Measurements from ENCODE around the gene VIL1. TPM values are rescaled to one million over a fixed set of nuclear protein-coding genes. Genes with fewer than 3 reads are reported as not detected.

The VIL1 gene
- total and polyA plus RNA-seq, 2 of the 13 experiments (the other 11 are each of a cell fraction or from before 2014, with no cell fraction given): 287 to 301 TPM

DNA sequence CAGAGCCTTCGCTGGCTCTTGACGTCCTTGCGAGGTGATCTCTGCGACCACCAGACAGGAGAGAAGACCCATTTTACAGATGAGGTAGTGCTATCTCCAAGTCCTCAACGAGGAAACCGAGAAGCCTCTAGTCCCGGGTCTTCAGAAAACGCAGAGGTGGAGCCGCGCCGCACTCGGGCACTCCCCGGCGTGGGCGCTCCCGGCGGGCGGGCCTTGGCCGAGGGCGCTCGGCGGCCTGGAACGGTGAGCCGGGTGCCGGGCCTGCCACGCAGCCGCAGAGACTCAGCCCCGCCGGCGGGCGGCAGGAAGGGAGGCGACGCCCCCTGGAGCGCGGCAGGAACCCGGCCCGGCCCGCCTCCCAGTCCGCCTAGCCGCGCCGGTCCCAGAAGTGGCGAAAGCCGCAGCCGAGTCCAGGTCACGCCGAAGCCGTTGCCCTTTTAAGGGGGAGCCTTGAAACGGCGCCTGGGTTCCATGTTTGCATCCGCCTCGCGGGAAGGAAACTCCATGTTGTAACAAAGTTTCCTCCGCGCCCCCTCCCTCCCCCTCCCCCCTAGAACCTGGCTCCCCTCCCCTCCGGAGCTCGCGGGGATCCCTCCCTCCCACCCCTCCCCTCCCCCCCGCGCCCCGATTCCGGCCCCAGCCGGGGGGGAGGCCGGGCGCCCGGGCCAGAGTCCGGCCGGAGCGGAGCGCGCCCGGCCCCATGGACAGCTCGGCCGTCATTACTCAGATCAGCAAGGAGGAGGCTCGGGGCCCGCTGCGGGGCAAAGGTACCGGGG is 19.3 kb upstream of the VIL1 start, which contains the start of gene CTDSP1 (continued):
- TF ChIP-seq, protein P1, sequence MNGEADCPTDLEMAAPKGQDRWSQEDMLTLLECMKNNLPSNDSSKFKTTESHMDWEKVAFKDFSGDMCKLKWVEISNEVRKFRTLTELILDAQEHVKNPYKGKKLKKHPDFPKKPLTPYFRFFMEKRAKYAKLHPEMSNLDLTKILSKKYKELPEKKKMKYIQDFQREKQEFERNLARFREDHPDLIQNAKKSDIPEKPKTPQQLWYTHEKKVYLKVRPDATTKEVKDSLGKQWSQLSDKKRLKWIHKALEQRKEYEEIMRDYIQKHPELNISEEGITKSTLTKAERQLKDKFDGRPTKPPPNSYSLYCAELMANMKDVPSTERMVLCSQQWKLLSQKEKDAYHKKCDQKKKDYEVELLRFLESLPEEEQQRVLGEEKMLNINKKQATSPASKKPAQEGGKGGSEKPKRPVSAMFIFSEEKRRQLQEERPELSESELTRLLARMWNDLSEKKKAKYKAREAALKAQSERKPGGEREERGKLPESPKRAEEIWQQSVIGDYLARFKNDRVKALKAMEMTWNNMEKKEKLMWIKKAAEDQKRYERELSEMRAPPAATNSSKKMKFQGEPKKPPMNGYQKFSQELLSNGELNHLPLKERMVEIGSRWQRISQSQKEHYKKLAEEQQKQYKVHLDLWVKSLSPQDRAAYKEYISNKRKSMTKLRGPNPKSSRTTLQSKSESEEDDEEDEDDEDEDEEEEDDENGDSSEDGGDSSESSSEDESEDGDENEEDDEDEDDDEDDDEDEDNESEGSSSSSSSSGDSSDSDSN (CRISPR knock-in tag; IDR thresholded peaks at IDR 0.05): peak; percentile 97
- no peak for TF ChIP-seq ZNF572 (CRISPR knock-in tag; IDR thresholded peaks at IDR 0.05)
- no peak for TF ChIP-seq ZBTB1 (CRISPR knock-in tag; IDR thresholded peaks at IDR 0.05; ENCODE audit: borderline replicate concordance)
- no peak; the same call in 1 of the 2 replicates for TF ChIP-seq TSC22D2 (CRISPR knock-in tag; IDR thresholded peaks at IDR 0.05; ENCODE audit: borderline replicate concordance)
- TF ChIP-seq, protein P2, sequence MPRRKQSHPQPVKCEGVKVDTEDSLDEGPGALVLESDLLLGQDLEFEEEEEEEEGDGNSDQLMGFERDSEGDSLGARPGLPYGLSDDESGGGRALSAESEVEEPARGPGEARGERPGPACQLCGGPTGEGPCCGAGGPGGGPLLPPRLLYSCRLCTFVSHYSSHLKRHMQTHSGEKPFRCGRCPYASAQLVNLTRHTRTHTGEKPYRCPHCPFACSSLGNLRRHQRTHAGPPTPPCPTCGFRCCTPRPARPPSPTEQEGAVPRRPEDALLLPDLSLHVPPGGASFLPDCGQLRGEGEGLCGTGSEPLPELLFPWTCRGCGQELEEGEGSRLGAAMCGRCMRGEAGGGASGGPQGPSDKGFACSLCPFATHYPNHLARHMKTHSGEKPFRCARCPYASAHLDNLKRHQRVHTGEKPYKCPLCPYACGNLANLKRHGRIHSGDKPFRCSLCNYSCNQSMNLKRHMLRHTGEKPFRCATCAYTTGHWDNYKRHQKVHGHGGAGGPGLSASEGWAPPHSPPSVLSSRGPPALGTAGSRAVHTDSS (CRISPR knock-in tag; conservative IDR thresholded peaks at IDR 0.05): no peak
- no peak for TF ChIP-seq KDM6A (CRISPR knock-in tag; IDR thresholded peaks at IDR 0.05; ENCODE audit: low read depth)
- TF ChIP-seq ZSCAN30 (CRISPR knock-in tag; IDR thresholded peaks at IDR 0.05): no peak
- TF ChIP-seq, protein P3, sequence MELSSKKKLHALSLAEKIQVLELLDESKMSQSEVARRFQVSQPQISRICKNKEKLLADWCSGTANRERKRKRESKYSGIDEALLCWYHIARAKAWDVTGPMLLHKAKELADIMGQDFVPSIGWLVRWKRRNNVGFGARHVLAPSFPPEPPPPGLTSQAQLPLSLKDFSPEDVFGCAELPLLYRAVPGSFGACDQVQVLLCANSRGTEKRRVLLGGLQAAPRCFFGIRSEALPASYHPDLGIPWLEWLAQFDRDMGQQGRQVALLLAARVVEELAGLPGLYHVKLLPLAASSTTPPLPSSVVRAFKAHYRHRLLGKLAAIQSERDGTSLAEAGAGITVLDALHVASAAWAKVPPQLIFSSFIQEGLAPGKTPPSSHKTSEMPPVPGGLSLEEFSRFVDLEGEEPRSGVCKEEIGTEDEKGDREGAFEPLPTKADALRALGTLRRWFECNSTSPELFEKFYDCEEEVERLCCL (CRISPR knock-in tag; IDR thresholded peaks at IDR 0.05; ENCODE audit: borderline replicate concordance): no peak
- TF ChIP-seq HNF4G (IDR thresholded peaks at IDR 0.05; ENCODE audit: borderline replicate concordance, low read depth, low read length): peak; percentile 55; the same call in 1 of the 2 replicates
- TF ChIP-seq HNF4G (CRISPR knock-in tag; IDR thresholded peaks at IDR 0.05; ENCODE audit: borderline replicate concordance, low read depth): peak; percentile 71; the same call in 1 of the 2 replicates
- TF ChIP-seq, protein P4, sequence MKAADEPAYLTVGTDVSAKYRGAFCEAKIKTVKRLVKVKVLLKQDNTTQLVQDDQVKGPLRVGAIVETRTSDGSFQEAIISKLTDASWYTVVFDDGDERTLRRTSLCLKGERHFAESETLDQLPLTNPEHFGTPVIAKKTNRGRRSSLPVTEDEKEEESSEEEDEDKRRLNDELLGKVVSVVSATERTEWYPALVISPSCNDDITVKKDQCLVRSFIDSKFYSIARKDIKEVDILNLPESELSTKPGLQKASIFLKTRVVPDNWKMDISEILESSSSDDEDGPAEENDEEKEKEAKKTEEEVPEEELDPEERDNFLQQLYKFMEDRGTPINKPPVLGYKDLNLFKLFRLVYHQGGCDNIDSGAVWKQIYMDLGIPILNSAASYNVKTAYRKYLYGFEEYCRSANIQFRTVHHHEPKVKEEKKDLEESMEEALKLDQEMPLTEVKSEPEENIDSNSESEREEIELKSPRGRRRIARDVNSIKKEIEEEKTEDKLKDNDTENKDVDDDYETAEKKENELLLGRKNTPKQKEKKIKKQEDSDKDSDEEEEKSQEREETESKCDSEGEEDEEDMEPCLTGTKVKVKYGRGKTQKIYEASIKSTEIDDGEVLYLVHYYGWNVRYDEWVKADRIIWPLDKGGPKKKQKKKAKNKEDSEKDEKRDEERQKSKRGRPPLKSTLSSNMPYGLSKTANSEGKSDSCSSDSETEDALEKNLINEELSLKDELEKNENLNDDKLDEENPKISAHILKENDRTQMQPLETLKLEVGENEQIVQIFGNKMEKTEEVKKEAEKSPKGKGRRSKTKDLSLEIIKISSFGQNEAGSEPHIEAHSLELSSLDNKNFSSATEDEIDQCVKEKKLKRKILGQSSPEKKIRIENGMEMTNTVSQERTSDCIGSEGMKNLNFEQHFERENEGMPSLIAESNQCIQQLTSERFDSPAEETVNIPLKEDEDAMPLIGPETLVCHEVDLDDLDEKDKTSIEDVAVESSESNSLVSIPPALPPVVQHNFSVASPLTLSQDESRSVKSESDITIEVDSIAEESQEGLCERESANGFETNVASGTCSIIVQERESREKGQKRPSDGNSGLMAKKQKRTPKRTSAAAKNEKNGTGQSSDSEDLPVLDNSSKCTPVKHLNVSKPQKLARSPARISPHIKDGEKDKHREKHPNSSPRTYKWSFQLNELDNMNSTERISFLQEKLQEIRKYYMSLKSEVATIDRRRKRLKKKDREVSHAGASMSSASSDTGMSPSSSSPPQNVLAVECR (CRISPR knock-in tag; IDR thresholded peaks at IDR 0.05; ENCODE audit: borderline replicate concordance): peak; percentile 76; the same call in 1 of the 2 replicates
- TF ChIP-seq TCF7L2 (IDR thresholded peaks at IDR 0.05; ENCODE audit: low read depth, low read length): no peak
- TF ChIP-seq FOXJ3 (CRISPR knock-in tag; IDR thresholded peaks at IDR 0.05; ENCODE audit: borderline replicate concordance): no peak; the same call in 1 of the 2 replicates
- TF ChIP-seq CBFB (CRISPR knock-in tag; IDR thresholded peaks at IDR 0.05): peak; percentile 92
- TF ChIP-seq MTF2 (CRISPR knock-in tag; IDR thresholded peaks at IDR 0.05; ENCODE audit: borderline replicate concordance): no peak
- TF ChIP-seq TMF1 (CRISPR knock-in tag; IDR thresholded peaks at IDR 0.05; ENCODE audit: low read depth): peak; percentile 49; the same call in 1 of the 2 replicates
- peak; percentile 59 for TF ChIP-seq BCL6 (CRISPR knock-in tag; IDR thresholded peaks at IDR 0.05)
- TF ChIP-seq POLR2AphosphoS5 (IDR thresholded peaks at IDR 0.05; ENCODE audit: low read depth, low read length): peak; percentile 65
- TF ChIP-seq GPN1 (CRISPR knock-in tag; IDR thresholded peaks at IDR 0.05; ENCODE audit: borderline replicate concordance): no peak
- TF ChIP-seq GTF2F1 (IDR thresholded peaks at IDR 0.05; ENCODE audit: low read length): no peak

All from HepG2 (cell line).